H1 (cell line): Measurements from ENCODE around the gene SKIC8.

Experiments used
- EZH2 ChIP-seq: fragments of 200-600 bp; sonication (generic); IDR thresholded peaks from 2 replicates; pipeline ENCODE4 v1.7.1; 2012; ENCODE audit warnings: low read depth, mild to moderate bottlenecking, moderate library complexity, low read length, inconsistent platforms; ENCODE audit not compliant: severe bottlenecking
- POLR2AphosphoS5 ChIP-seq: IDR thresholded peaks from 2 replicates; pipeline ENCODE4 v1.6.1; 2011; ENCODE audit warnings: low read depth, low read length
- SP1 ChIP-seq: IDR thresholded peaks from 2 replicates; pipeline ENCODE4 v1.6.1; 2011; ENCODE audit warnings: low read depth, low read length

- no peak for TF ChIP-seq POLR2AphosphoS5
- TF ChIP-seq EZH2: no peak
- TF ChIP-seq SP1: no peak
Measured at GRCh38 chr15:78329625-78330024, 30.2 kb upstream of the SKIC8 start.
